Ammon's horn (tissue), 1 donor: ENCODE data around the gene KANSL3.
"Not testable (repeated sequence)": the region's sequence is repeated elsewhere in the genome, so short reads cannot be mapped to it uniquely, and the experiment has no call there.

Experiments
- DNase-seq: peaks from one replicate; pipeline ENCODE4 v3.0.0-alpha.2; 2016; ENCODE audit warnings: low spot score

Gene KANSL3

DNA sequence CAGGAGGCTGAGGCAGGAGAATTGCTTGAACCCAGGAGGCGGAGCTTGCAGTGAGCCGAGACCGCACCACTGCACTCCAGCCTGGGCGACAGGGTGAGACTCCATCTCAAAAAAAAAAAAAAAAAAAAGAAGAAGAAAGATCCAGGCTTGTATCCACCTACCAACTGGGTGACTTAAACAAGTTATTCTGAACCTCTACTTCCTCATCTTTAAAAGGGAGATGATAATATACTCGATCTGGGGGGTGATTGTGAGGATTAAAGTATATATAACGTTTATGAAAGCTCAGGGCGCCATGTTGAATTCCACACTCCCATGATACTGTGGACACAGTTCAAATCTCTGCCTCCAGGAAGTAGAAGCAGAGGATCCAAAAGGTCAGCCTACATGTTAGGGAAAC, 16.7 kb upstream of the KANSL3 start:
- DNase-seq, result not testable (repeated sequence)

DNA sequence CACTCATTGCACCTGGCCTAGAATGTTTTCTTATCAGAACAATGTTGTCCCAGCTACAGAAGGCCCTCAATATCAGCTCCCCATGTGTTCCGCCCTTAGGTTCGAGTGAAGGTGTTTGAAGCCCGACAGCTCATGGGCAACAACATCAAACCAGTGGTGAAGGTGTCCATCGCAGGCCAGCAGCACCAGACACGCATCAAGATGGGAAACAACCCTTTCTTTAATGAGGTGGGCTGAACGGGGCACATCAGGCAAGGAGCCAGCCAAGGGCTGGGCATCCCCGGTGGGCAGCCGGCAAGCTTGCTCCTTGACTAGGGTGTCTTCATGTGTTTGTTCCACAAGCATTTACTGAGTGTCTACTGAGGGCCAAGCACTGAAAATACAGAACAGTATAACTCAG, 13.7 kb upstream of the KANSL3 start:
- DNase-seq, result no peak

DNA sequence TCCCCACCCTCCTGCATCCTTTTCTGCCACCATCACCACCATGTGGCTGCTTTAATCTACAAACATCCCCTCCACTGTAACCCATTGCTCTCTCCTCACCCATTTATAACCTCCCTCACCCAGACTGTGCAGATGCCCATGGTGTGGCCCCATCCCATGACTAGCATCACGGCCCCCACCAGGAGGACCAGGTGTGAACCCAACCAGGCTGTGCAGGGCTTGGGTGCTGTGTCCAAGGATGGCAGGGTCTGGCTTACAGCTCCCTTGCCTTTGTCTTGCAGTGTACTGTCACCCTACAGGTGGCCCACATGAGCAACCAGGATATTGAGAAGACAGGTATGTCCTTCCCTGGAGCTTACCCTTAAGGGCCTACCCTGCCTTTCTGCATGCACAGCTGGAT, 11.2 kb upstream of the KANSL3 start:
- no peak for DNase-seq

DNA sequence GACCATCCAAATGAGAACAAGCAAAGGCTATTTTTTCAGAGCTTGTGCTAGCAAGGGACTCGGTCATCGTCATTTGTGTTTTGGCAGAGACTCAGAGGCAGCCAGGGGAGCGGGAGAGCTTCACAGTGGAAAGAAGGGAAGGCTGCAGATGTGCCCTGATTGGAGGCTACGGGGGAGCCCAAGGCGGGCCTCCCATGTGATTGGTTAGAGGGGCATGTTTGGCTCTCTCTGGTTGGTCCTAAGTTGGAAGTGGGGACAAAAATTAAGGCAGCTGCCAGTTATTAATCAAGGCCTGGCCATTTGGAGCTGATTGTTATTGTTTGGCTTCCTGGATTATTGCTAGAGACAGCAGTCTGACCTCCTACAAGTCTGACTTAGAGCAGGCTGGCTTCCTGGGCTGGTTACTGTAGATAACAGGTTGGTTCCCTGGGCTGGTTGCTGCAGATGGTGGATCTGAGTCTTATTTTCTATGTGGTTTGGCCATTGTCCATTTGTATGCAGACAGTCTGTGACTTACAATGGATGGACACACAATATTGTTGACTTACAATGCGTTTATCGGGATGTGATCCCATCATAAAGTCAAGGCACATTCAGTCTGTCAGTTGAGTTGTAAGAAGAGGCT, 10.3 kb upstream of the KANSL3 start:
- DNase-seq, result no peak

DNA sequence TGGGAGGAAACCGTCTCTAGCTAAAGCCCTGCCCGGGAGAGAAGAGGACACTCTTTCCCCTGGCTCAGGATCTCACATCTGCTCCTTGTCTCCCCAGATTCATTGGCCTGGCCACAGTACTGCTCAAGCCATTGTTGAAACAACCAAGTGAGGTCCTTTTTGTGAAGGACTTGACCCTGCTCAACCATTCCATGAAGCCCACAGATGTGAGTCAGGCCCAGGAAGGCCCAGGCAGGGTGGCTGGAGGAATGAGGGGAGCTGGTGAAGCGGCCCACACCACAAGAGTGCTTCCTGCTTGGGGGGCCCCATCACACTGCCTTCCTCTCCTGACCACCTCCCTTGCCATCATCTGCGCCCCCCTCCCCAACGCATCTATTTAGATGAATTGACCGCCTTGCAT, 9.6 kb upstream of the KANSL3 start:
- no peak for DNase-seq

DNA sequence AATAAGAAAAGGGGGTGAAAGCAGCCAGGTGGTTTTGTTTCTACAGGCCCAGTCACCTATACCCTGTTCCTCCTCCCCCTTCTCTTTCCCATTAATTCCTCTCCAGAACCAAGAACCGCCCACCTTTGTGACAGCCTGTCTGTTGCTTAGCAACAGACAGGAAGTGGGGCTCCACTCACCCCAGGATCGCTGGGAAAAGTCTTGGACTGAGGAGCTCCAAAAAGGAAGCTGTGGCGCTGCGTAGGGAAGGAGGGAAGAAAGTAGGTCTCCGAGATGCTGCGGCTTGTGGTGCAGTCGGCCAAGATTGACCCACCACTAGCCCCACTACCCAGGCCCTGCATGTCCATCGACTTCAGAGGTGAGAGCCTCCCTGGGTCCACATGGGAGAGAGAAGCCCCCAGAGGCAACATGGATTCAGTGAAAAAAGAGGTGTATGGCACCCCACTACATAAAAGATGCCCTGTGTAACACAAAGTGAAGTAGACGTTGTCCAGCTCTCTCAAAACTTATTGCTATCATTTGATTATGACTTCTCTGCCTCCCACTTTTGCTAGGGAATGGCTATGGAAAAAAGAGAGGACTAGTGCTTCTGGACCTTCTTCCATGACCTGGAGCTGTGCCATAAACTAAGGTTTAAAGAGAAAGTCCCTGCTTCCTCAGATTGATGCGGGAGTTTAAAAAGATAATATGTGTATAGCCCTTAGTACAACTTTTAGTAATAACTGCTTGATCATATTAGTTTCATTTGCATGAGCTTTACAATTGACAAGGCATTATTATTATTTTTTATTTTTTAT, 4.7 kb upstream of the KANSL3 start, which contains the start of gene FER1L5:
TSS of gene FER1L5 (plus strand) at position 201 of the 797 bp plus-strand sequence. CDS start at position 274, 73 bp downstream.
- DNase-seq, result peak; percentile 75

DNA sequence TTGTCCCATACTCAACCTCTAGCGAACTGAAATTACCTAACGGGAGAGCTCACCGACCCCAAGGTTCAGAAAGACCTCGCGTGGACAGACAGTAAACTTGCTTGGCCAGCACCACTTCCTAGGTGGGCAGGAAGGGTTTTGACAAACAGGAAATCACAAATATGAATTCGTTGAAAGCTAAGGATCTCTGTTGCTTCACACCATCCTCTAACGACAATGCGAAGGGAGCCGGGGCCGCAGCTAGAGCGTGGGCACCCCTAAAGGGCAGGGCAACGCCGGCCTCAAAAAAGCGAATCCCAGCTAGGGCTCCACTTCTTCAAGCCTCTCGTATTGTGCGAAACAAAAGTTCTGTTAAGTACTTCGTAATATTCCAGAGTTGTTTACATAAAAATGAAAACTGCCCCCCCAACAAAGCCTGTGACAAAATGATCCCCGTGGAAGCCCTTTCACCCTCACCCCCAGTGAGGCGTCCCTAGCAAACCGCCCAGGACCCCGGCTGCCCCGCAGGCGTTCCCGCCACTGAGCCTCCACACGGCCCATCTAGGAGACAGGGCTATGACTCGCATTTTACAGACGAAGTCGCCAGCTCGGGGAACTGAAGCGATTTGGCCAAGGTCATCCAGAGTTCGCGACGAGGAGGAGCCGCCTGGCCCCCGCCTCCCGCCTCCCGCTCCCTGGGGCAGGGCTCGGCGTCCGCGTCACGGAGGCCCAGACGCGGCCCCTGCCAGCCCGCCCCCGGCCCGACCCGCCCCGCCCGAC, 548 bp downstream of the KANSL3 start:
- DNase-seq, result peak; percentile 81

DNA sequence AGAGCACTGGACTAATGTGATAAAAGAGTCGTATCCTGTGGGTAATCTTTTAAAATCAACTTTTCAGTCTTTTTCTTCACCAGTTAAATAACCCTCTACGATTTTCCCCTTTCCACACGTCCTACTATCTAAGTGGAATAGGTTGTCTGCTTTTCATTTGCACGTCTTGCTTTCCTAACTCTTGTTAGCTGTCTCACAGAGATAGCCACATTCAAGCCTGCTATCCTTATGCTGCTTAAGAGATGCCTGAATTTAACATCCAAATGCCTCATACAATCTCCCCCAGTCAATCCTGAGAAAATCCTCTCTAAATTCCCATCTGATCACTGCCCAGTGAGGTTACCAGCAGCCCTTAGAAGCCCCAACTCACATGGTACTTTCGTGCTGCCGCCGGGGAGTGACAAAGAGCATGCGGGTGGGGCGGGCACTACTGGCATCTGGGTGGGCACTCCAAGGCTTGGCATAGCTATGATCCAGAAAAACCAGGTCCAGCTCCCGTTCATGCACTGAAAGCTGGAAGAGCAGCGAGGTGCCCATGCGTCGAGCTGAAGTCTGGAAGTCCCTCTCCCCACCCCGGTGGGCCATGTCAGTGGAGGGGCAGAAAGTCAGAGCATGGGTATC, 1.5 kb downstream of the KANSL3 start:
- no peak for DNase-seq

DNA sequence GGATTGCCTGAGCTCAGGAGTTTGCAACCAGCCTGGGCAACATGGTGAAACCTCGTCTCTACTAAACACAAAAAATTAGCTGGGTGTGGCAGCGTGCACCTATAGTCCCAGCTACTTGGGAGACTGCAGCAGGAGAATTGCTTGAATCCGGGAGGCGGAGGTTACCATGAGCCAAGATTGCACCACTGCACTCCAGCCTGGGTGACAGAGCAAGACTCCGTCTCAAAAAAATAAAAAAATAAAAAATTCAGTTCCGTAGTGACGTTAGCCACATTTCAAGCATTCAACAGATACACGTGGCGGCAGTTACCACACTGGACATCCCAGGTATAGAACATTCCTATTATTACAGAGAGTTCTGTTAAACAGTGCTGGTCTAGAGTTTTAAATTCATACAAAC, 4.5 kb downstream of the KANSL3 start:
- DNase-seq, result no peak

DNA sequence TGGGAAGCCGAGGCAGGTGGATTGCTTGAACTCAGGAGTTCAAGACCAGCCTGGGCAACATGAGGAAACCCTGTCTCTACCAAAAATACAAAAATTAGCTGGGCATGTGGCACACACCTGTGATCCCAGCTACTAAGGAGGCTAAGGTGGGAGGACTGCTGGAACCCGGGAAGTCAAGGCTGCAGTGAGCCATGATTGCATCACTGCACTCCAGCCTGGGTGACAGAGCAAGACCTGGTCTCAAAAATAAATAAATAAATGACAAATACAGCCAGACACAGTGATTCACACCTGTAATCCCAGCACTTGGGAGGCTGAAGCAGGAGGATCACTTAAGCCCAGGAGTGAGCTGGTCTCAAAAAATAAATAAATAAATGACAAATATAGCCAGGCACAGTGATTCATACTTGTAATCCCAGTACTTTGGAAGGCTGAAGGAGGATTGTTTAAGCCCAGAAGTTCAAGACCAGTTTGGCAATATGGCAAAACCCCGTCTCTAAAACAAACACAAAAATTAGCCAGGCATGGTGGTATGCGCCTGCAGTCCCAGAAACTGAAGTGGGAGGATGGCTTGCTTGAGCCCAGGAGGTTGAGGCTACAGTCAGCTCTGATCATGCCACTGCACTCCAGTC, 6.2 kb downstream of the KANSL3 start:
- DNase-seq, result no peak

DNA sequence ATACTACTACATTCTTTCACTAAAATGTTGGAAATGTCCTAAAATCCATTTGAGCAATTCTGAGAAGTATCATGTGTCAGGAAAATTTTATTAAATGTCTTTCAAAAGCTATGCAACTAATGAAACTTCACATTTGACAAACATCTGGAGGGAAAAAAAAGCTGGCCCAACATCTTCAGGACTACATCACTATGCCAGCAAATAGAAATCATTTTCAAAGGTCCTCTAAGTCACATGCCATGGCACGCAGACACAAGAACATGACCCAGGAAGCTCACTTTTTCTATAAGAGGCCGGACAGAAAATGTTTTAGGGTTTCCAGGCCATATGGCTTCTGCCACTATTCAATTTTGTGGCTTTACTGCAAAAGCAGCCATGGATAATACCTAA, 11.6 kb downstream of the KANSL3 start:
- DNase-seq, result no peak

DNA sequence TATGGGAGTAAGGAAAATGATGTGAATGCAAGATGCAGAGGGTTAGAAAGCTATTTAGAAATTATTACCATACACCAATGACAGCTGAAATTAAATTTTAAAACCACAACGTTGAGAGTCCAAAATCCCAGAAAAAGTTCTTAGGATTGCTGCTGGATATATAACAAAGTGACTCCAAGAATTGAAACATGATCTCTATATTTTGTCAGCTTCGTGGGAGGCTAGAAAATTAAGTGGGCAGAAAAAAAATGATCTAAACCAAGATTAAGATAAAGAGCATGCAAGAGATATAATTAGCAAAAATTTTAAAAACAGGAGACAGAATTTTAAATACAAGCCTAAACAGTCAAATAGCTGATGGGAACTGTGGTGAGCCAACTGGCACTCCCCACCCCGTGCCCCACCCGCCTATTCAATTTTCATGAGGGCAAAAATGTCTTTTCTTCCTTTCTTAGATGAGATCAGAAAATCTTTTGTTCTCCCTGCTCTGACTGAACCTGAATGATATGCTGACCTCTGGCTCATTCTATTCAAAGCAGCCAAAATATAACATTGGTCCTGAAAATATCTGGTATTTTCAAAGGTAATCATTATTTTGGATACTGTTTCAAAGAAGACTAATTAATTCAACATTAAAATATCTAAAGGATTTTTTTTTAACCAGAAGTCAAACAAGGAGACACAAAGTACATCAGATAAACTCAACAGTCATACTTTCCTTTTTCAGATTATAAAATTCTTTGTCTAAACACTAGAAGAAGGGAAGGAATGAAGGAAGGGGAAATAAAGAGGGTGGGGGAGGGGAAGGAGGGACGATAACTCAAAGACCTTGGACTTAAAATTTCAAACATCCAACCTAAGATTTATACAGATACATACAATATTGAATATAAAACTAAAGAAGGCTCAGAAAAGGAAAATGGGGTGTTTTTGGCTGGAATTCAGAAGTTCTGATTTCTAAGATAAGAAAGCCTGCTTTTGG, 12.2 kb downstream of the KANSL3 start:
- DNase-seq, result no peak

DNA sequence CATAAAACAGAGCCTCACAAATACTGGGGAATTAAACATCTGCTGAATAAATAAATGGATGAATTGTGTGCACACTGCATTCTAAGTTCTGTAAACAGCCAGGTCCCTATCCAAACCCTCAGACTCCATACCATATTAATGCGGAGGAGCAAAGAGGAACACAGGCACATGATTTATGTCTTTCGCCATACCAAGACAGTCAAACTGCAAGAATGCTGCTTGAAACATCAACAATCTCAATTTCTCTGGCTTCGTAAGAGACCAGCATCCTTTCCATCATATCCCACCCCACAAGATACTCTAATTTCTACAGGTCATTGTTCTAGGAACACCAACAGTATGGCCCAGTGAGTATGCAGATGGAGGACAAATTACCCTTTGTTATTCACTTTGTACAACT, 15.0 kb downstream of the KANSL3 start:
- DNase-seq, result no peak

DNA sequence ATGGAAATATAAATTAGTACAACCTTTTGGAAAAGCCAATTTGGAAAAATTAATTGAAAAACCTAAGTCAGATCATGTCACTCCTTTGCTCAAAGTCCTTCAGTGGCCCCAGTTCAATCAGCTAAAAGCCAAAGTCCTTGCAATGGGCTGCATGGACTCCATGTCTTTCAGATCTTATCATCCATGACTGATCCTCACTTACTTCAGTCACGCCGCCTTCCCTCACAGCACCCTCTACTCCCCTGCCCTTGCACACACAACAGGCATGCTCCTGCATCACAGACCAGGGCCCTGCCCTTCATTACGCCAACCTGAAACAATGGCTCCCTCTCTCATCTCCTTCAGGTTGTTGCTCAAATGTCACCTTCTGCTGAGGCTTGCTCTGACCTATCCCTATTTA, 15.6 kb downstream of the KANSL3 start:
- DNase-seq, result no peak

DNA sequence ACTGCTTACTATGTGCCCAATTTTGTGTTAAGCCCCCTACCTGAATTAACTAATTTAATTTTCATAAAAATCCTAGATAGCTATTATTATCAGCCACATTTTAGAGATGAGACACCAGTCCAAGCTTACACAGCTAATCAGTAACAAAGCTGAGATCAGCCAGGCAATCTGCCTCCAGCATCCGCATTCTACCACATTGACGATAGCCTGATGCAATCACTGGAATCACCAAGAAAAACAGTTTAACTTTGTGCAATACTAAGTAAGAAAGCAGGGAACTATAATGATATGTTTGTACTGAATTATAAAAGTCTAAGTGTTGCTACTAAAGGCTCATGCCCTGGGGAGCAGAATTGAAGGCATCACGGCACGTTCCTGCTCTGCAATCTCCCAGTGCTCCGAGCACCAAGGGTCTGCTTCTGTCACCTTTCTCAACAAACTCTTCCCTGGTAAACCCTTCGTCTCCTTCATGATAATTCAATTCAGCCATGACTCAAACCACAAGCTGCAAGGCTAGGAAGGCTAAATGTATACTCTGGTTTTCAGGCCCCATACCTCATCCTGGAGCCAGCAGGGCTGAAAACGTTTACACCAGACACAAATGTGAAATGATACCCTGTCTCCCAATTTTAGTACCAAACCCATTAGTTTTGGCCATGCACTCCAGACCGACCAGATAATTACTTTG, 19.4 kb downstream of the KANSL3 start:
- peak; percentile 37 for DNase-seq

DNA sequence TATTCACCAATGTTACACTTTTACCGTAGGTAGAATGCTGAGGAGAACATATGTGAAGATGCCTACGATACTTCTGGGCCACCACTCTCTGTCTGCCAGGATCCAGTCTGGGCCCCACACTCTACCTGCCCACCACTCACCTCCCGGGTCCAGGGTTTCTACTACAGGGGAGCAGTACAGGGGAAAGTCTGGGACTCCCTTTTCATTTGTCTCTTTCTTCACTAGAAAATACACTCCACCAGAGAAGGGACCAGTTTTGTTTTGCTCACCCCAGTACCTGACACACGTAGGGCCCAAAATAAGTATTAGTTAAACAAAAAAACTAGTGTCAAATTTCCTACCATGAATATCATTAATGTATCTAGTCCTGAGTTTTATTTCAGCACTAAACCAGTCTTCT, 21.1 kb downstream of the KANSL3 start:
- no peak for DNase-seq

DNA sequence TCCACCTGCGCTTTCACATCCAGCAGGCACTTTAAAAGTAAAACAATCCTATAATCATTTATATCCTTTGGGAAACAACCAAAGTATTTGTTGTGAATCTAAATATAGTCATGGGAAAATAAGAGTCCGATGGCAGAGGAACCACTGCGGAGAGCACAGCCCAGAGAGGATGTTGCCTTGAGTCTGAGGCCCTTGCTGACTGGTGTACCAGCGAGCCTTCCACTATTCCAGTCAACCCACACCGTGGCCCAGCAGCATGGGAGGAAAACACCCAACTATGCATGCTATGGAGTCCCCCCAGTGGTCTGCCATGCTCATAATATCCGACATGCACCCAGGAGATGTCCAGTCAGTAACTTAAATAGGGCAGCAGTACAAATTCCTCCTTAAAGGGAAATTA, 21.6 kb downstream of the KANSL3 start:
- no peak for DNase-seq

DNA sequence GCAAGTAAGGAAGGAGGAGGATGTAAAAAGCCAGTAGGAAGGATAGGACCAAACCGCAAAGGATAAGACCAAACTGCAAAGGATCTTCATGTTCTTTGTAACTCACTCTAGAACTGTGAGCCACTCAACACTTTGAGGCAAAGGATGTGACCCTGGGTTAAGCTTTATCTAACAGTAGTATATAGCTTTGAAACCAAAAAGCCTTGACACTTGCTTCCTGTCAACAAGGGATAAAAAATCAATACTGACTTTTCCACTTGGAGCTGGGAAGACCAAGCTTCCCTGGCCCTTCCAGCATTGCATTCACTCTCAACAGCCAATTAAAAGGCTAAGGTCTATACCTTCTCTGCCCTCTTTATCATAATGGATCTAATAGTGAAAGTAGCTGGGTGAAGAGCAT, 22.0 kb downstream of the KANSL3 start:
- DNase-seq, result no peak

DNA sequence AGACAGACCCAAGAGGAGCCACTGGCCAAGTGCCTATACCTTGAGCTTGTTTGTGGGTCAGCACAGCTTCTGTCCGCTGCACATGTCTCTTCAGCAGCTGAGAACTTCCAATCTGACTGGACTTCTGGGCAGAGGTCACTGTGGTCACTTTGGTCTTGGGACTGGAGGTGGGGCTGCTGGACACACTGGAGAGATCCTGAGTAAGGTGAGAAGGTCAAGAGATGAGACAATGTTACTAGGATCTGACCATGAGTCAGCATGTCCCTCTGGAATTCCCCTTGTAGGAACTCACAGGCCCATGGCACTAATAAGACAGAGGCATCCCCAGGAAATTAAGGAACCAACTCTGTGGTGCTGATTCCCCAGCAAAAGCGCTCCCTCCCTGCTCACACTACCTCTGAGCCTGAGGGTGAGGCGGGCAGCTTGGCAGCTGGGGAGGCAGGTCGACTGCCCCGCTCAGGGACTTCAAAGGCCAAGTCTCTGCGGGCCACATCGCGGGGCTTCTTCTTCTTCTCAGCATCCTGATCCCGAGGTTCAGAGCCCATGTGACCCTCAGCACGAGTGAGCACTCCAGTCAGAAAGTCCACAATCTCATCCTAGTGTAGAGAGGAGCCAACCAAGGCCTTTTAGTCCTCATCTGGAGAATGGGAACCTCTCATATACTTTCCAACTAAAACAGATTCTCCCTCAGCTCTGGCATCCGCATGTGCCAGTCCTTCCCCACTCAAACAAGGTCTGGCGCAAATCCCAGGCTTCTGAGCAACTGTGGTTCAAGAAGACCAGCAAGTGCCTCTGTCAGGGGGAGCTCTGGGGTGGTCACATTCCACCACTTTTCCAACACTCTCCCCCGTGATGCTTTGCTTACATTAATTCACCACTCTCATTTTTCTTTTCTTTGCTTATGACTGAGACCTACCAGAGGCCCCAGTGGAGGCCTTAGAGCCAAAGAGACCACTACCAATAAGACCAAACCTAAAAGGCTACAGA, 29.4 kb downstream of the KANSL3 start:
- no peak for DNase-seq
